ENCODE measurements around the gene EEIG1.

- no peak for TF ChIP-seq CTCF (conservative IDR thresholded peaks at IDR 0.05)
- no peak for TF ChIP-seq EZH2 (IDR thresholded peaks at IDR 0.05; ENCODE audit: low read depth)
These were observed 34.9 kb upstream of the EEIG1 start for GRCh38 chr9:128015696-128016095.
